Measurements from ENCODE around the gene LRATD1. TPM values are rescaled to one million over a fixed set of nuclear protein-coding genes. Genes with fewer than 3 reads are reported as not detected.

The LRATD1 gene
- total and polyA plus RNA-seq, 10 of the 15 experiments (the other 5 are each of a cell fraction or from before 2014, with no cell fraction given), result 0.02 TPM; not detected in 9

- Histone ChIP-seq H3K4me2 (ENCODE audit: control insufficient read depth, insufficient read depth) (no peak overlapping the region), H3K4me1 (ENCODE audit: control insufficient read depth, insufficient read depth, low read length) (no peaks in the 10 kb centered on the region), H3K27ac (ENCODE audit: control insufficient read depth, insufficient read depth) (no peak overlapping the region), H3K4me3 (no peak overlapping the region), H3K9me3 (replicated peaks; ENCODE audit: control insufficient read depth, insufficient read depth, low read length) (no peaks in the 10 kb centered on the region), H3K79me2 (ENCODE audit: control insufficient read depth, insufficient read depth, low read length) (no peaks in the 10 kb centered on the region), H2AFZ (ENCODE audit: control insufficient read depth, low read depth, low read length) (no peak overlapping the region), H3K36me3 (ENCODE audit: control insufficient read depth in 2 of 2, insufficient read depth in 2 of 2, low read length in 1 of 2) (no peaks in the 10 kb centered on the region), H3K9ac (ENCODE audit: control insufficient read depth, insufficient read depth, low read length) (no peak overlapping the region), H4K20me1 (ENCODE audit: control insufficient read depth, insufficient read depth) (no peaks in the 10 kb centered on the region), H3K27me3 (replicated peaks in 1 of 2; ENCODE audit: control insufficient read depth in 2 of 2, insufficient read depth in 2 of 2, low read length in 1 of 2) (no peaks in the 10 kb centered on the region)
- BruUV-seq (replicated peaks), result no TSS peak
- POLR2A ChIA-PET, result no interaction called here
- SMC1A ChIA-PET (ENCODE audit: uncharacterized antibody, unreplicated experiment), result no interaction called here
- no peak for FAIRE-seq
- RAD21 ChIA-PET (ENCODE audit: unreplicated experiment), result no interaction called here
- no peak for DNase-seq (ENCODE audit: low read depth, low spot score)
- in situ Hi-C loops (cut with MboI), result no loop called here
- CTCF ChIA-PET, result no interaction called here
- no peak for TF ChIP-seq ZNF24 (IDR thresholded peaks at IDR 0.05)
- TF ChIP-seq RBBP5 (conservative IDR thresholded peaks at IDR 0.05), result no peak
- no peak for TF ChIP-seq MAX (IDR thresholded peaks at IDR 0.05; ENCODE audit: low read depth, low read length)
- intact Hi-C loops (cut with micrococcal nuclease; ENCODE audit: unreplicated experiment), result no loop called here
- no peak for ATAC-seq
These were observed 17.4 kb upstream of the LRATD1 start for GRCh38 chr2:14615121-14615520.

- H3K9ac ChIP-seq (ENCODE audit: control insufficient read depth, insufficient read depth, low read length), result no peak overlapping the region
- CTCF ChIA-PET, result no interaction called here
- H4K20me1 ChIP-seq (ENCODE audit: control insufficient read depth, insufficient read depth), result no peaks in the 10 kb centered on the region
- POLR2A ChIA-PET, result no interaction called here
- DNase-seq (ENCODE audit: low read depth, low spot score) (no peak), FAIRE-seq (no peak), ATAC-seq (no peak)
- no peaks in the 10 kb centered on the region for H3K4me1 ChIP-seq (ENCODE audit: control insufficient read depth, insufficient read depth, low read length)
- intact Hi-C loops (cut with micrococcal nuclease; ENCODE audit: unreplicated experiment), result no loop called here
- no peak overlapping the region for H3K4me3 ChIP-seq
- BruUV-seq (replicated peaks), result no TSS peak
- no peak for TF ChIP-seq BCL11A (IDR thresholded peaks at IDR 0.05; ENCODE audit: low read depth, low read length)
- no peak for TF ChIP-seq CHD1 (IDR thresholded peaks at IDR 0.05; ENCODE audit: low read depth, low read length)
- TF ChIP-seq KDM1A (IDR thresholded peaks at IDR 0.05; ENCODE audit: borderline replicate concordance), result no peak
- TF ChIP-seq BMI1 (IDR thresholded peaks at IDR 0.05; ENCODE audit: borderline replicate concordance), result no peak
- no peak for TF ChIP-seq RB1 (IDR thresholded peaks at IDR 0.05; ENCODE audit: borderline replicate concordance)
- in situ Hi-C loops (cut with MboI), result no loop called here
- no peak overlapping the region for H2AFZ ChIP-seq (ENCODE audit: control insufficient read depth, low read depth, low read length)
- no peaks in the 10 kb centered on the region for H3K9me3 ChIP-seq (replicated peaks; ENCODE audit: control insufficient read depth, insufficient read depth, low read length)
- RAD21 ChIA-PET (ENCODE audit: unreplicated experiment), result no interaction called here
- H3K79me2 ChIP-seq (ENCODE audit: control insufficient read depth, insufficient read depth, low read length), result no peaks in the 10 kb centered on the region
- H3K27me3 ChIP-seq (replicated peaks in 1 of 2; ENCODE audit: control insufficient read depth in 2 of 2, insufficient read depth in 2 of 2, low read length in 1 of 2), result no peaks in the 10 kb centered on the region
- H3K4me2 ChIP-seq (ENCODE audit: control insufficient read depth, insufficient read depth), result no peak overlapping the region
- no peak overlapping the region for H3K27ac ChIP-seq (ENCODE audit: control insufficient read depth, insufficient read depth)
- WGBS (ENCODE audit: insufficient coverage, insufficient replicate concordance, low lambda C conversion rate, missing lambda C conversion rate), result 46% methylated on average over 9 of the region's 9 CpGs
- SMC1A ChIA-PET (ENCODE audit: uncharacterized antibody, unreplicated experiment), result interaction anchor here (0.9 kb wide), 1 partner anchor 8 kb away, joined by 3 read pairs; no protein-coding TSS in a partner anchor
- no peaks in the 10 kb centered on the region for H3K36me3 ChIP-seq (ENCODE audit: control insufficient read depth in 2 of 2, insufficient read depth in 2 of 2, low read length in 1 of 2)
These were observed 16.8 kb upstream of the LRATD1 start for GRCh38 chr2:14615760-14616159.
